Mesenchymal stem cell (in vitro differentiated cells and primary cell): ENCODE data around the gene TIMM44.

Experiments used
- DNase-seq: peaks from one replicate; pipeline ENCODE4 v3.0.0-alpha.2; 2013
- H2AFZ ChIP-seq: one replicate; pipeline ENCODE4 v1.6.1; 2013; ENCODE audit warnings: low read depth, mild to moderate bottlenecking, control low read depth, inconsistent platforms, low read length, moderate library complexity
- H2AK5ac ChIP-seq: 2 replicates; pipeline ENCODE4 v1.6.1; 2013; ENCODE audit warnings: low read length, moderate library complexity, mild to moderate bottlenecking, inconsistent platforms; ENCODE audit not compliant: severe bottlenecking
- H2BK120ac ChIP-seq: one replicate; pipeline ENCODE4 v1.6.1; 2013; ENCODE audit warnings: low read depth, mild to moderate bottlenecking, inconsistent platforms, low read length, moderate library complexity
- H2BK12ac ChIP-seq, 2 experiments: one replicate each; pipeline ENCODE4 v1.6.1; 2013; ENCODE audit warnings: inconsistent platforms in 2 of 2, low read length in 2 of 2, mild to moderate bottlenecking in 2 of 2, moderate library complexity in 2 of 2, control low read depth in 1 of 2
- H2BK15ac ChIP-seq: one replicate; pipeline ENCODE4 v1.6.1; 2013; ENCODE audit warnings: mild to moderate bottlenecking, low read depth, inconsistent platforms; ENCODE audit not compliant: poor library complexity, severe bottlenecking
- H2BK5ac ChIP-seq: 2 replicates; pipeline ENCODE4 v1.6.1; 2013; ENCODE audit warnings: low read depth, mild to moderate bottlenecking, low read length, control low read depth, inconsistent platforms; ENCODE audit not compliant: poor library complexity, severe bottlenecking
- H3K14ac ChIP-seq, 2 experiments: one replicate each; pipeline ENCODE4 v1.6.1; 2013; ENCODE audit warnings: inconsistent platforms in 2 of 2, low read length in 2 of 2, control low read depth in 1 of 2, mild to moderate bottlenecking in 1 of 2, moderate library complexity in 1 of 2
- H3K18ac ChIP-seq, 2 experiments: one replicate each; pipeline ENCODE4 v1.6.1; 2013; ENCODE audit warnings: inconsistent platforms in 2 of 2, low read length in 2 of 2, control low read depth in 1 of 2, low read depth in 1 of 2, mild to moderate bottlenecking in 1 of 2
- H3K23ac ChIP-seq, 2 experiments: one replicate each; pipeline ENCODE4 v1.6.1; 2013; ENCODE audit warnings: inconsistent platforms in 2 of 2, low read length in 2 of 2, mild to moderate bottlenecking in 2 of 2, moderate library complexity in 2 of 2, control low read depth in 1 of 2
- H3K27ac ChIP-seq: 2 replicates; pipeline ENCODE4 v1.5.1; 2013; ENCODE audit warnings: mild to moderate bottlenecking, moderate library complexity, low read length, control low read depth, inconsistent platforms; ENCODE audit not compliant: poor library complexity, severe bottlenecking
- H3K27me3 ChIP-seq, 2 experiments: 2 replicates each; pipeline versions ENCODE4 v1.6.1 to v1.7.0; 2013; ENCODE audit warnings: low read length in 2 of 2, mild to moderate bottlenecking in 2 of 2, moderate library complexity in 2 of 2, control low read depth in 1 of 2, inconsistent platforms in 1 of 2; ENCODE audit not compliant: control insufficient read depth in 1 of 2, insufficient read depth in 1 of 2
- H3K36me3 ChIP-seq, 2 experiments: 2 replicates each; pipeline versions ENCODE4 v1.6.1 to v1.7.0; 2013; ENCODE audit warnings: low read length in 2 of 2, control low read depth in 1 of 2, inconsistent platforms in 1 of 2, low read depth in 1 of 2, mild to moderate bottlenecking in 1 of 2; ENCODE audit not compliant: insufficient read depth in 2 of 2, control insufficient read depth in 1 of 2
- H3K4ac ChIP-seq, 2 experiments: one replicate each; pipeline ENCODE4 v1.6.1; 2013; ENCODE audit warnings: inconsistent platforms in 2 of 2, low read length in 2 of 2, mild to moderate bottlenecking in 2 of 2, moderate library complexity in 2 of 2, control low read depth in 1 of 2, low read depth in 1 of 2
- H3K4me1 ChIP-seq: 2 replicates; pipeline ENCODE4 v1.6.1; 2013; ENCODE audit warnings: low read depth, low read length, control low read depth; ENCODE audit not compliant: control insufficient read depth, insufficient read depth
- H3K4me2 ChIP-seq: 2 replicates; pipeline ENCODE4 v1.6.1; 2013; ENCODE audit warnings: low read length, mild to moderate bottlenecking, inconsistent platforms; ENCODE audit not compliant: poor library complexity, severe bottlenecking
- H3K4me3 ChIP-seq, 2 experiments: 2 replicates each; pipeline versions ENCODE4 v1.5.1 to v1.7.0; 2013; ENCODE audit warnings: low read length in 2 of 2, mild to moderate bottlenecking in 2 of 2, control low read depth in 1 of 2, low read depth in 1 of 2; ENCODE audit not compliant: insufficient read depth in 1 of 2
- H3K79me1 ChIP-seq: replicated peaks from 2 replicates; pipeline ENCODE4 v1.6.1; 2013; ENCODE audit warnings: mild to moderate bottlenecking, control low read depth, low read length, inconsistent platforms; ENCODE audit not compliant: poor library complexity, severe bottlenecking
- H3K9ac ChIP-seq: 2 replicates; pipeline ENCODE4 v1.7.0; 2013; ENCODE audit warnings: mild to moderate bottlenecking, low read length, moderate library complexity
- H3K9me3 ChIP-seq: 2 replicates; pipeline ENCODE4 v1.7.0; 2013; ENCODE audit warnings: mild to moderate bottlenecking, low read length; ENCODE audit not compliant: control insufficient read depth
- H4K8ac ChIP-seq: one replicate; pipeline ENCODE4 v1.6.1; 2013; ENCODE audit warnings: inconsistent platforms, mild to moderate bottlenecking, low read length, moderate library complexity
- H4K91ac ChIP-seq: one replicate; pipeline ENCODE4 v1.6.1; 2013; ENCODE audit warnings: mild to moderate bottlenecking, low read length, inconsistent platforms
- WGBS: methylation state at CpG from one replicate; pipeline ENCODE4 v1.1.7; 2013; ENCODE audit warnings: mixed read lengths; 5-methylcytosine and 5-hydroxymethylcytosine counted together

TIMM44 gene

DNA sequence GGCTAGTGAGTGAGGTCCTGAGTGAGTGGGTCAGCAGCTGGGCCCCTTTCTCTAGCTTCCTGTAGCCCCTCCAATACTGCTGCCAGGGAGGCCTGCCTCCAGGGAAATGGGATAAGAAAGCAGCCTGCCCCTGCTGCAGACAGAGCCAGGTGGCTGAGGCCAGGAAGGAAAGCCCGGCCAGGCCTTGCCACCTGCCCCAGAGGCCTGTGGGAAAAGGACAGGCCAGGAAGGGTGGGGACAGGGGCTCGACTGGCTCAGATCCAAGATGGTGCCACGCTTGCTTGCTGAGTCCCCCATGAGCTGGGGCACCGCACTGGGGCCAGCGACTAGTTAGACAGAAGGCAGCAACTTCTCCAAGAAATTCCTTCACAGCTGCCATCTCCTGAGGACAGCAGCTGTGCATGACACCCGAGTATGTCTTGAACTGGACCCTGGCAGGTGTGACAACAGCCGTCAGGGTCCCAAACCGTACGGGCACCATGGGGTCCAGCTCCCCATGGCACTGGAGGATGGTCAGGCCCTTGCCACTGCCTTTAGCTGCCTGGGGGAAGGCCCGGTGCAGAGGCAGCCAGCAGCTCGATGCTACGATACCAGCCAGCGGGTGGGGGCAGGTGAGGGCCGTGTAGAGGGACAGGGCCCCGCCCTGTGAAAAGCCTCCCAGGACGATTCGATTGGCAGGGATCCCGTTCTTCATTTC lies 64.2 kb downstream of the TIMM44 start:
- H3K9me3 ChIP-seq: no peaks in the 10 kb centered on the region
- H2AK5ac ChIP-seq: no peak overlapping the region
- H3K9ac ChIP-seq: no peak overlapping the region
- no peak overlapping the region for H3K4me3 ChIP-seq
- no peaks in the 10 kb centered on the region for H3K79me1 ChIP-seq
- H4K8ac ChIP-seq: no peak overlapping the region
- H2BK120ac ChIP-seq: no peak overlapping the region
- H3K4ac ChIP-seq: no peak overlapping the region
- peaks cover 0 to 4% of the 10 kb centered on the region in 2 experiments for H3K36me3 ChIP-seq
- no peak overlapping the region for H3K23ac ChIP-seq
- no peak overlapping the region for H4K91ac ChIP-seq
- no peak overlapping the region for H2AFZ ChIP-seq
- no peak for DNase-seq
- H3K14ac ChIP-seq: no peak overlapping the region
- H3K27me3 ChIP-seq: peaks cover 20 to 26% of the 10 kb centered on the region in 2 experiments
- H3K18ac ChIP-seq: no peak overlapping the region
- no peak overlapping the region for H2BK15ac ChIP-seq
- no peak overlapping the region for H3K27ac ChIP-seq
- 85% methylated on average over 18 of the region's 18 CpGs for WGBS
- no peak overlapping the region for H3K4me2 ChIP-seq
- H3K4me1 ChIP-seq: peaks cover 8% of the 10 kb centered on the region
- no peak overlapping the region for H2BK5ac ChIP-seq
- H2BK12ac ChIP-seq: no peak overlapping the region

DNA sequence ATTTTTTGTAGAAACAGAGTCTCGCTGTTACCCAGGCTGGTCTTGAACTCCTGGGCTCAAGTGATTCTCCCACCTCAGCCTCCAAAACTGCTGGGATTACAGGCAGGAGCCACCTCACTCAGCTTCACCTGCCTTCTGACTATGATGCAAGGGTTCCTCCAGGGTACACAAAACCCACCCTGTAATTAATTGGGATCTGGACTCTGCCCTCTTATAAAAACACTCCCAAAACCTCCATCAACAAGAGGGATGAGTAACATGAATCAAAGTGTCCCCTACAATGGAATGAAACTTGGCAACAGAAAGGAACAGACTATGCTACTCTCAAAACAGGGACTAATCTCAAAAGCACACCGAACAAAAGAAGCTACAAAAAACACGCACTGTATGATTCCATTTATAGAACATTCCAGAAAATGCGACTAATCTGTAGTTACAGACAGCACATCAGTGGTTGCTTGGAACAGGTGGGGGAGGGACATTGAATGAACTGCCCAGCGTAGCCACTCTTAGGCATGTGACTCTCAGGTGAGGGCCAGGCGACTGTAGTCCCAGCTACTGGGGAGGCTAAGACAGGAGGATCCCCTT lies 66.1 kb downstream of the TIMM44 start:
- Histone ChIP-seq H3K36me3 (peaks cover 0 to 4% of the 10 kb centered on the region in 2 experiments), H2BK5ac (no peak overlapping the region), H3K4ac (no peak overlapping the region), H2BK12ac (no peak overlapping the region), H3K79me1 (no peaks in the 10 kb centered on the region), H3K27me3 (peaks cover 35 to 45% of the 10 kb centered on the region in 2 experiments), H2BK15ac (no peak overlapping the region), H3K27ac (no peak overlapping the region), H3K14ac (no peak overlapping the region), H3K23ac (no peak overlapping the region), H4K91ac (no peak overlapping the region), H3K9ac (no peak overlapping the region), H2AK5ac (no peak overlapping the region), H3K4me1 (peaks cover 18% of the 10 kb centered on the region), H2BK120ac (no peak overlapping the region), H3K9me3 (no peaks in the 10 kb centered on the region), H3K18ac (no peak overlapping the region), H4K8ac (no peak overlapping the region), H3K4me2 (no peak overlapping the region), H2AFZ (no peak overlapping the region), H3K4me3 (no peak overlapping the region)
- 93% methylated on average over 5 of the region's 6 CpGs for whole genome bisulfite sequencing
- DNase-seq: no peak
